K562 (cell line): ENCODE results near the gene LRRC8A. TPM values are rescaled to one million over a fixed set of nuclear protein-coding genes. Genes with fewer than 3 reads are reported as not detected.

Source experiments
- BRD9 ChIP-seq: fragments of 450-650 bp; IDR thresholded peaks from 2 replicates; pipeline ENCODE4 v1.6.1; 2018; ENCODE audit warnings: low read depth; ENCODE audit not compliant: partially characterized antibody
- CREB5 ChIP-seq: fragments of 250-450 bp; sonication (Bioruptor Pico); IDR thresholded peaks from 2 replicates; pipeline ENCODE4 v1.5.0; 2020; ENCODE audit warnings: mild to moderate bottlenecking
- DACH1 ChIP-seq: fragments of 450-650 bp; IDR thresholded peaks from 2 replicates; pipeline ENCODE4 v1.6.1; 2018; ENCODE audit not compliant: partially characterized antibody
- ELF2 ChIP-seq: fragments of 250-450 bp; sonication (Bioruptor Pico); IDR thresholded peaks from 2 replicates; pipeline ENCODE4 v1.5.0; 2021; ENCODE audit warnings: mild to moderate bottlenecking
- GTF2A2 ChIP-seq: IDR thresholded peaks from 2 replicates; pipeline ENCODE4 v1.6.1; 2016; ENCODE audit warnings: mild to moderate bottlenecking, missing genetic modification characterization, missing compliant biosample characterization
- HNRNPK ChIP-seq: fragments of 200-400 bp; formaldehyde crosslinking; IDR thresholded peaks from one replicate; pipeline ENCODE4 v1.6.1; 2018; ENCODE audit warnings: mild to moderate bottlenecking, low read depth, low read length; ENCODE audit not compliant: poor library complexity, severe bottlenecking
- HOXB6 ChIP-seq: fragments of 250-450 bp; sonication (Bioruptor Pico); IDR thresholded peaks from 2 replicates; pipeline ENCODE4 v1.5.1; 2022; ENCODE audit warnings: mild to moderate bottlenecking, borderline replicate concordance
- JUN ChIP-seq, 2 experiments: sonication (generic) in 1 of 2; formaldehyde crosslinking in 1 of 2; IDR thresholded peaks; 2 replicates each; pipeline versions ENCODE4 v1.6.1 to v1.8.0; 2012 to 2022; ENCODE audit warnings: borderline replicate concordance in 2 of 2, mild to moderate bottlenecking in 2 of 2, improper control_type of control experiment in 1 of 2, low read depth in 1 of 2, low read length in 1 of 2, missing genetic modification reagents in 1 of 2
- KLF10 ChIP-seq: fragments of 250-450 bp; sonication (Bioruptor Pico); IDR thresholded peaks from 2 replicates; pipeline ENCODE4 v1.6.1; 2021; ENCODE audit warnings: matching md5 sums
- PHF20 ChIP-seq: fragments of 450-650 bp; IDR thresholded peaks from 2 replicates; pipeline ENCODE4 v1.6.1; 2018; ENCODE audit not compliant: partially characterized antibody
- POLR3G ChIP-seq: IDR thresholded peaks from 2 replicates; pipeline ENCODE4 v1.6.1; 2011; ENCODE audit not compliant: insufficient read length, insufficient replicate concordance; ENCODE audit errors: extremely low read depth
- PPARD ChIP-seq: fragments of 250-450 bp; sonication (Bioruptor Pico); IDR thresholded peaks from 2 replicates; pipeline ENCODE4 v1.8.0; 2022; ENCODE audit warnings: inconsistent platforms, mild to moderate bottlenecking, moderate library complexity
- SMAD1 ChIP-seq: fragments of 150-350 bp; IDR thresholded peaks from 2 replicates; pipeline ENCODE4 v1.6.1; 2014; ENCODE audit warnings: low read length, low read depth; ENCODE audit not compliant: partially characterized antibody
- SNIP1 ChIP-seq: fragments of 450-650 bp; IDR thresholded peaks from 2 replicates; pipeline ENCODE4 v1.7.1; 2017; ENCODE audit warnings: low read depth, mild to moderate bottlenecking
- TAF9B ChIP-seq: fragments of 450-650 bp; IDR thresholded peaks from 2 replicates; pipeline ENCODE4 v1.6.1; 2018; ENCODE audit warnings: mild to moderate bottlenecking; ENCODE audit not compliant: partially characterized antibody
- TGIF2 ChIP-seq: sonication (generic); formaldehyde crosslinking; IDR thresholded peaks from 2 replicates; pipeline ENCODE4 v1.8.1; 2022; ENCODE audit warnings: mild to moderate bottlenecking, missing genetic modification reagents, moderate library complexity
- ZBTB17 ChIP-seq: fragments of 450-650 bp; formaldehyde crosslinking; IDR thresholded peaks from 2 replicates; pipeline ENCODE4 v1.4.0; 2020; ENCODE audit warnings: mild to moderate bottlenecking
- ZNF707 ChIP-seq: fragments of 250-450 bp; sonication (Bioruptor Pico); conservative IDR thresholded peaks from 2 replicates; pipeline ENCODE4 v1.8.0; 2022; ENCODE audit warnings: inconsistent platforms, mild to moderate bottlenecking, moderate library complexity
- ZNF830 ChIP-seq: fragments of 250-450 bp; sonication (Bioruptor Pico); IDR thresholded peaks from 2 replicates; pipeline ENCODE4 v1.5.0; 2021; ENCODE audit warnings: mild to moderate bottlenecking
- ZZZ3 ChIP-seq: fragments of 450-650 bp; IDR thresholded peaks from 2 replicates; pipeline ENCODE4 v1.6.1; 2016; ENCODE audit warnings: antibody characterized with exemption, mild to moderate bottlenecking, moderate library complexity
- polyA plus RNA-seq, 8 experiments: library from polyadenylated mRNA; depleted of rRNA in 4 of 8; stranded (reverse) in 5 of 8; unstranded in 3 of 8; fragments of >200 nt; fragmentation: Nextera tagmentation in 2 of 8; fragmentation: Illumina TruSeq in 1 of 8; extraction: Ambion mirVana in 2 of 8; extraction: Trizol in 1 of 8; gene quantifications; 2 replicates each; pipeline versions ENCODE4 v1.2.1 to v1.2.3, GENCODE V29; 2011 to 2014; ENCODE audit warnings: inconsistent platforms in 1 of 8, missing spikeins in 1 of 8
- total RNA-seq, 7 experiments: library from RNA; depleted of rRNA in 6 of 7; stranded (reverse); fragments of >200 nt in 6 of 7; fragmentation: Illumina TruSeq in 2 of 7; extraction: Trizol in 2 of 7; gene quantifications; 2 replicates each; pipeline versions ENCODE4 v1.2.1 to v1.2.3, GENCODE V29; 2011 to 2021; ENCODE audit warnings: low replicate concordance in 1 of 7
- TF ChIP-seq, protein P1 (sequence below): fragments of 450-650 bp; IDR thresholded peaks from 2 replicates; pipeline ENCODE4 v1.6.1; 2016; ENCODE audit warnings: missing biosample characterization, missing genetic modification characterization
- TF ChIP-seq, protein P2 (sequence below): fragments of 450-650 bp; conservative IDR thresholded peaks from 2 replicates; pipeline ENCODE4 v1.6.1; 2016; ENCODE audit warnings: missing genetic modification characterization, low read depth, mild to moderate bottlenecking, missing compliant biosample characterization, moderate library complexity
- TF ChIP-seq, protein P3 (sequence below): fragments of 250-450 bp; sonication (Bioruptor Pico); IDR thresholded peaks from 2 replicates; pipeline ENCODE4 v1.4.0; 2020

LRRC8A gene
- total and polyA plus RNA-seq, 9 of the 15 experiments (the other 6 are each of a cell fraction or from before 2014, with no cell fraction given), result 2.9 to 24.7 (median 8.9) TPM

DNA sequence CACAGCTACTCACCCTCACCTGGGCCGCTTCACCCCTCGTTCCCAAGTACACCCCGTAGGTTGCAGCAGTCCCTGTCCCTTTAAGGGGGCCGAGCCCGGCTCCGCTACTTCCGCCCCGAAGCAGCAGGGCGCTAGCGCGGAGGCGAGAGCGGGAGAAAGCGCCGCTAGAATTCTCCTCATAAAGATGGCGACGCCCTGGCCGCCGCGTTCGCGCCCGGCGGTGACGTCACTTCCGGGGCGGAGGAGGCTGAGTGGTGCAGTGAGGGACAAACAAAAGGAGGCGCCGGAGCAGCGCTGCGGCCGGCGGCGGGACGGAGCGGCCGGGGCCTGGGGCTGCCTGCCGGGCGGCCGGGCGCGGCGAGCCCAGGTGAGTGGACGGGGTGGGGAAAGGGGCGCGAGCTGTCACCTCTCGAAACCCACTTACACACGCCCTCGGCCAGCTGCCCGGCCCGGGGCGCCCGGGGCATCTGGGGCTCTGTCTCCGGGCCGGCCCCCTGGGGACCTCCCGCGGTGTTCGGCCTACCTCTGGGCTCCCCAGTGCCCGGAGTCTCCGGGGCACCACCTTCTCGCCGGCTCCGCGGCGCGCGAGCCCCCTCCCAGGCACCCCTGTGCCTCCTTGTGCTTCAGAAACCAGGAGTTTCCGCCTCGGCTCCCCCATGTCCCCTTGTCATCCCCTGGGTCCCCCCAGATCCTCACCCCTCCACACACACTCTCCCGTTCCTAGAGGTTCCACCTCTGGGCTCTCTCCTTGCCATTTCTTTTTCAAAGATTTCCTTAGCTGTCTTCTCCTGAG is at the start of gene LRRC8A, which contains the start of gene KYAT1 (continued):
- TF ChIP-seq JUN (IDR thresholded peaks at IDR 0.05; ENCODE audit: borderline replicate concordance, low read depth, low read length), result peak; percentile 90
- no peak for TF ChIP-seq JUN (CRISPR knock-in tag; IDR thresholded peaks at IDR 0.05; ENCODE audit: borderline replicate concordance)
- TF ChIP-seq, protein P1, sequence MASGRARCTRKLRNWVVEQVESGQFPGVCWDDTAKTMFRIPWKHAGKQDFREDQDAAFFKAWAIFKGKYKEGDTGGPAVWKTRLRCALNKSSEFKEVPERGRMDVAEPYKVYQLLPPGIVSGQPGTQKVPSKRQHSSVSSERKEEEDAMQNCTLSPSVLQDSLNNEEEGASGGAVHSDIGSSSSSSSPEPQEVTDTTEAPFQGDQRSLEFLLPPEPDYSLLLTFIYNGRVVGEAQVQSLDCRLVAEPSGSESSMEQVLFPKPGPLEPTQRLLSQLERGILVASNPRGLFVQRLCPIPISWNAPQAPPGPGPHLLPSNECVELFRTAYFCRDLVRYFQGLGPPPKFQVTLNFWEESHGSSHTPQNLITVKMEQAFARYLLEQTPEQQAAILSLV (tag), result no peak
- TF ChIP-seq ZNF830 (CRISPR knock-in tag), result no peak
- no peak for TF ChIP-seq BRD9
- TF ChIP-seq TAF9B, result no peak
- no peak for TF ChIP-seq DACH1
- TF ChIP-seq CREB5 (CRISPR knock-in tag), result no peak
- no peak for TF ChIP-seq POLR3G
- no peak; the same call in 1 of the 2 replicates for TF ChIP-seq ZBTB17 (CRISPR knock-in tag)
- TF ChIP-seq HNRNPK, result no peak
- TF ChIP-seq TGIF2, result no peak
- TF ChIP-seq, protein P2, sequence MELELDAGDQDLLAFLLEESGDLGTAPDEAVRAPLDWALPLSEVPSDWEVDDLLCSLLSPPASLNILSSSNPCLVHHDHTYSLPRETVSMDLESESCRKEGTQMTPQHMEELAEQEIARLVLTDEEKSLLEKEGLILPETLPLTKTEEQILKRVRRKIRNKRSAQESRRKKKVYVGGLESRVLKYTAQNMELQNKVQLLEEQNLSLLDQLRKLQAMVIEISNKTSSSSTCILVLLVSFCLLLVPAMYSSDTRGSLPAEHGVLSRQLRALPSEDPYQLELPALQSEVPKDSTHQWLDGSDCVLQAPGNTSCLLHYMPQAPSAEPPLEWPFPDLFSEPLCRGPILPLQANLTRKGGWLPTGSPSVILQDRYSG (tag), result no peak
- TF ChIP-seq ZZZ3, result no peak
- TF ChIP-seq SMAD1, result no peak
- TF ChIP-seq PHF20, result peak; percentile 82
- peak; percentile 97 for TF ChIP-seq ELF2 (CRISPR knock-in tag)
- TF ChIP-seq PPARD, result no peak
- no peak for TF ChIP-seq ZNF707
- no peak for TF ChIP-seq HOXB6 (CRISPR knock-in tag)
- TF ChIP-seq SNIP1, result no peak
- TF ChIP-seq KLF10 (CRISPR knock-in tag), result no peak
- TF ChIP-seq, protein P3, sequence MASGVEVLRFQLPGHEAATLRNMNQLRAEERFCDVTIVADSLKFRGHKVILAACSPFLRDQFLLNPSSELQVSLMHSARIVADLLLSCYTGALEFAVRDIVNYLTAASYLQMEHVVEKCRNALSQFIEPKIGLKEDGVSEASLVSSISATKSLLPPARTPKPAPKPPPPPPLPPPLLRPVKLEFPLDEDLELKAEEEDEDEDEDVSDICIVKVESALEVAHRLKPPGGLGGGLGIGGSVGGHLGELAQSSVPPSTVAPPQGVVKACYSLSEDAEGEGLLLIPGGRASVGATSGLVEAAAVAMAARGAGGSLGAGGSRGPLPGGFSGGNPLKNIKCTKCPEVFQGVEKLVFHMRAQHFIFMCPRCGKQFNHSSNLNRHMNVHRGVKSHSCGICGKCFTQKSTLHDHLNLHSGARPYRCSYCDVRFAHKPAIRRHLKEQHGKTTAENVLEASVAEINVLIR (CRISPR knock-in tag), result peak; percentile 92
- TF ChIP-seq GTF2A2 (tag), result no peak
